Effector CD4-positive, alpha-beta T cell (primary cell): ENCODE data around the gene SYNE2.
"Not testable (repeated sequence)": the region's sequence is repeated elsewhere in the genome, so short reads cannot be mapped to it uniquely, and the experiment has no call there.

ENCODE experiments used
- DNase-seq: peaks from one replicate; pipeline ENCODE4 v3.0.0-alpha.2; 2020

The SYNE2 gene

GRCh38 chr14:64126548-64126947 is 273.7 kb downstream of the SYNE2 start:
- DNase-seq = no peak

- no peak for DNase-seq
Observed at GRCh38 chr14:64137657-64138290, 285.0 kb downstream of the SYNE2 start.

GRCh38 chr14:64147126-64147790 is 294.5 kb downstream of the SYNE2 start:
- no peak for DNase-seq

- DNase-seq = no peak
Observed at GRCh38 chr14:64149921-64150320, 297.1 kb downstream of the SYNE2 start.

GRCh38 chr14:64158608-64159007 is 305.8 kb downstream of the SYNE2 start:
- no peak for DNase-seq

DNA sequence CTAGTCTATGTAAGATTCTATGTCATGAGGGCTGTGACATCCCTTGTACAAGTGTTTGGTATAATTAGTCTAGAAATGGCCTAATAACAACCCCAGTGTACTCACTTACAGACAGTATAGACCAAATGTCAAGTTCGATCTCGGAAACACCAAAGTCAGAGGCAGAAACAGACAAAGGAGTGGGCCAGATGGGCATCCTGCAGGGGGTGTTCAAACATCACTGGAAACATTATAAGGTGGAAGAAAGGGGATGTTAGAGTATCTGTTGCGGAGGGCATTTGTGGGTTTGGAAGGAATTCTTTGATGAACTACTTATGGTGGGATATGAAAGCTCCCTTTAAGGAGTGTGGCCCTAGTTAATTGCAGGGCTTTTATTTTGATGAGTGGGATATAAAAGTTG is 306.8 kb downstream of the SYNE2 start:
- DNase-seq = no peak

DNA sequence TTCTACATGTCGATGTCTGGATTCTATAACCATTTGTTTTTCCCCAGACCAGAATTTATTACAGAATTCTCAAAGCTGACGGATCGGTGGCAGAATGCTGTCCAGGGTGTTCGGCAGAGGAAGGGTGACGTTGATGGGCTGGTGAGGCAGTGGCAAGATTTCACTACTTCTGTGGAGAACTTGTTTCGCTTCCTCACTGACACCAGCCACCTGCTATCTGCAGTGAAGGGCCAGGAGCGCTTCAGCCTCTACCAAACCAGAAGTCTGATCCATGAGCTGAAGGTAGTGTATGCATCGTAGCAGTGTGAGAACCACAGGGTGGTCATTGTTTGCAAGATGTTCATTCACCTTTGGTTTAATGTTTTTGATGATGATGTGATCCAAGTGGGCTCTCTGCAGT is 317.4 kb downstream of the SYNE2 start:
- no peak for DNase-seq

- DNase-seq = no peak
Observed at GRCh38 chr14:64174922-64175782, 322.3 kb downstream of the SYNE2 start.

DNA sequence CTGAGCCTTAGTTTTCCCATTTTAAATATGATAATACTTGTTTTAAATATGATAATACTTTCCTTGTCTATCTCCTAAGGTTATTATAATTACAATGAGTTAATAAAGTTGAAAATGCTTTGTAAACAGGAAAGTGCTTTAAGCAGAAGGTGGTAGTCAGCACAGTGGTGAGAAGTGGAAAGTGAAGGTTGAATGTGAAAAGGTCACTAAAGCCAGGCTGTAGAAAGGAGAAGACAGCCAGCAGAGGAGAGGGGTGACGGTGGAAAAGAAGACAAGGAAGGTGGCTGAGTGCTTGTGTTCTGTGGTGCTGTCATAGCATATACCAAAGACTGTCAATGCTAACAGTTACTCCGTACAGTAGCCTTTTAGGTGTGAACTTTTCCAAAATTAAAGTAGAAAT is 323.5 kb downstream of the SYNE2 start:
- no peak for DNase-seq

DNA sequence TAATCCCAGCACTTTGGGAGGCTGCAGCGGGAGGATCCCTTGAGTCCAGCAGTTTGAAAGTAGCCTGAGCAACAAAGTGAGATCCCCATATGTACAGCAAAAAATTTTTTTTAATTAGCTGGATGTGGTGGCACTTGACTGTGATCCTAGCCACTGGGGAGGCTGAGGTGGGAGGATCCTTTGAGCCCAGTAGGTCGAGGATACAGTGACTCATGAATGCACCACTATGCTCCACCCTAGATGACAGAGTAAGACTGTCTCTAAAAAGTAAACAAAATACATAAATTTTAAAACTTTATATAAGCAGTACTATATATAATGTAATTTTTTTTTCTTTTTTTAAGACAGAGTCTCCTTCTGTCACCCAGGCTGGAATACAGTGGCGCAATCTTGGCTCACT is 326.0 kb downstream of the SYNE2 start:
- no peak for DNase-seq

DNA sequence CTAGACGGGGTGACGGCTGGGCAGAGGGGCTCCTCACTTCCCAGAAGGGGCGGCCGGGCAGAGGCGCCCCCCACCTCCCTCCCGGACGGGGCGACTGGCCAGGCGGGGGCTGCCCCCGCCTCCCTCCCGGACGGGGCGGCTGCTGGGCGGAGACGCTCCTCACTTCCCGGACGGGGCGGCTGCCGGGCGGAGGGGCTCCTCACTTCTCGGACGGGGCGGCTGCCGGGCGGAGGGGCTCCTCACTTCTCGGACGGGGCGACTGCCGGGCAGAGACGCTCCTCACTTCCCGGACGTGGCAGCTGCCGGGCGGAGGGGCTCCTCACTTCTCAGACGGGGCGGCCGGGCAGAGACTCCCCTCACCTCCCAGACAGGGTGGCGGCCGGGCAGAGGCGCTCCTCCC is 330.1 kb downstream of the SYNE2 start:
- not testable (repeated sequence) for DNase-seq

DNA sequence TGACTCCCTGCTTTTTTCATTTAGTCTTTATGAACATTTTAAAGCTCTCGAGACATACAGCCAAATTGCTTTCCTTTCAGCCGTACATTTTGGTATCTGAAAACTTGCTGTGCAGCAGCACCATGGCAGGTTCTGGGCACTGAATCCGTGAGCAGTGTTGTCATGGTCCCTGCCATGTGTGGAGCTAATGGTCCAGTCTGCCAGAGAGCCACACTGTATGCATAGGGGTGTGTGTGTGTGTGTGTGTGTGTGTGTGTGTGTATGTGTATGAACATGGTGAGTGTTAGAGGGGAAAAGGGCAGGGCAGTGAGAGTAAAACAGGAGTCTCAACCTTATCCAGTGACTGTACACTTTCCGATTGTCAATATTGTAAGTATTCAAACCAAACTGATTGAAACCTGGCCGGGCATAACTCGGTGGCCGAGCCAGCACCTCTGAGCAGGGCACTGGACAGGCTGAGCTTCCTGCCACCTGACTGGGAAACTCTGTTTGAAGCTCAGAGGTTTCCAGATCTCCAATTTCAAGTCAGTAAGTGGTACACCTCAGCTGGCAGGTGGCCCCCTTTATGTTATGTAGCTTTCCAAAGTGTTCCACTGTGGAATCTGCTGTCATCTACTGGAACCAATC is 331.4 kb downstream of the SYNE2 start:
- DNase-seq = no peak

- no peak for DNase-seq
Observed at GRCh38 chr14:64185184-64185583, 332.4 kb downstream of the SYNE2 start.

DNA sequence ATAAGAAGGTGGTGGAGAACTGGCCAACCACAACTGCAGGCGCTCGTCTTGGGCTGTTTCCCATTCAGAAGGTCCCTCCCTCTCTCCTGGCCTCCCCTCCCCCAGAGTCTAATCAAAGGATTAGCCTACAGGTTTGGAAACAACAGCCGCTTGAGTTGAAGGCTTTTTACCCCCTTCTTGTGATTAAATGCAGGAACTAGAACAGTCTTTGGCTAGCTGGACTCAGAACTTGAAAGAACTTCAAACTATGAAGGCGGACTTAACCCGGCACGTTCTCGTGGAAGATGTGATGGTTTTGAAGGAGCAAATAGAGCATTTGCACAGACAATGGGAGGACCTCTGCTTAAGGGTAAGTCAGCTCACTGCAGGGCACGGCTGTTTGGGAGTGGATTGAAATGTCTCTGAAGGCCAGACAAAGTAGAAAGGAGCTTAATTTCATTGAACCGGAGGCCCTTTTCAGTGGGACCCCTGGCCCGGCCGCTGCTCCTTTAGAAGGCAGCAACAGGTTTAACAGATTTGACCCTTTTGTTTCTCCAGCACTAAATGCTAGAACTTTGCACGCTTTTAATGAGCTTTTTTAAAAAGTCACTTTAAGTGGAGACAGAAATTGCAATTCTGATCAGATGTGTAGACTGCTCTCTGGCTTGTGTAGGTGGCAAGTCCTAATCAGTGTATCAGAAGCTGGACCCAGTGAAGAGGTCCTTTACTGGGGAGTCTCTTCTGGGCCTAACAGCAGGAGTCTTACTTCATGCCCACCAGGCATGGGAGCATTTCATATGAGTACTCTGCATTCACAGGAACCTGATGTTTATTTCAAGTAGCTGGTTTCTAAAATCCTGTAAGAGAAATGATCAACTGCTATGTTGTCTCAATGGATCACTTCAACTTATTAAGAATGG is 333.7 kb downstream of the SYNE2 start:
- no peak for DNase-seq

DNA sequence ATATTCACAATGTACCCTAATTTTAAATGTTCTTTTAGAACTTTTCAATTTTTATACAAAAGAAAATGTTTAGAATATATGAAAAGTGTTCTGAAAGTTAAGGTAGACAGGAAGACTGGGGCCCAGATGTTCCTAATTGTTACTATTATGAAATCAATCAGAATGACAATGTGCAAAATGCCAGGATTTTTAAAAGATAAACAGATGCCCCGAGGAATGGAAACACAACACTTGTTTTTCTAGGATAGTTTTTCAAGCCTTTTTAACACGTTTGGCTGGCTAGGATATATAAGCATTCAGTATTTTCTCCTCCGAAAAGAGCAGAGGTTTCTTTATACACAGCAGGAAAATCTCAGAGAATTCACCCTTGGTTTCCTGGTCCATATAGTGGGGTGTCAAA is 334.5 kb downstream of the SYNE2 start:
- DNase-seq = no peak

DNA sequence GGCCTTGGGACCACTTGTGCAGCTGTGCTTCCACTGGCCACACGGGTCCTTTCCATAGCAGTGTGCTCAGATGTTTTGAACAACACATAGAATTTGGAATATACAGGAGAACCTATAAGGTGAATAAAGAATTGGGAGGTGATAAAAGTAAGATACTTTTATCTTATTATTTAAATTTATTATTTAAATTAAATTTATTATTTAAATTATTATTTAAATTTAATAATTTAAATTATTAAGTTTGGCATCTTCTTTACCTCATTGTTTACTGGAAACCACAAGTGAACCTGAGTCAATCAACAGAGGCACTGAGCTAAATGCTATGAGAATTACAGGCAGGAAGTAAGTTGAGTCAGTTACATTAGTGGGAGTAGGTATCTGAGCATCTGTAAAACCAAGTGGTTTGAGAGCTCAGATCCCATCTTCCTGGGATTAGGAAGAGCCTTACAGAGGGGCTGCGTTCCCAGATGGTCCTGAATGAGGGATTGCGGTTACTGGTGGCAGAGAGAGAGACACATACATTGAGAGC is 338.2 kb downstream of the SYNE2 start:
- DNase-seq = no peak

DNA sequence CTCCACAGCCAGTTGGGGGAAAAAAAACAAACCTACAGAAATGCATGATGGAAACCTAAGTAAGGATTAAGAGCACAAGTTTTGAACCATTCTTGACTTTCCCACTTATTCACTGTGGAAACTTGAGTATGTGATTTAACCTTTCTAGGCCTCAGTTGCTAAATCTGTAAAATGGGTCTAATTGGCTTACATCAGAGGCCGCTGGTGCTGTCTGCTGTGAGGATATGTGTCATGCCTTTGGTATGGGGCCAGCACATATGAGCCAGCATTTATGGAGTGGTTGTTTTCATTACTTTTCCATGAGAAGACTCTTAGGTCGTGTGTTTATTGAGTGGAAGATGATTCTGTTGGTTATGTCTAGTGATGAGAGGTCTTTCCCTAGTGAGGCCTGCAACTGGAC is 339.0 kb downstream of the SYNE2 start:
- no peak for DNase-seq

DNA sequence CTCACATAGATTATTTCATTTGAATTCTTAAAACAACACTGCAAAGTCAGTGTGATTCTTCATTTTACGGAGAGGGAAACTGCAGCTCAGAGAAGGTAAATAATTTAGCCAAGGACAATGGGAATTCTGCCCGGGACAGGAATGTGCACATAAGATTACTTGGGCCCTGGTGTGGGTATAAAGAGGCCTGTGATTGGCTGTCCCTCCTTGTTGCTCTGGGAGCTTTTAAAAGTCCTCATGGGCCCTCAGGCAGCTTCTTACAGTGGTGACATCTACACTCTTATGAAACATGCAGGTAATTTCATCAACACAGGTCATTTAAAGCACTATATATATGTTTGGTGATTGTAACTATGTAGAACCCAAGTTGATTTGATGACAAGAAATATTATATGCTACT is 341.0 kb downstream of the SYNE2 start:
- no peak for DNase-seq

GRCh38 chr14:64194404-64194803 is 341.6 kb downstream of the SYNE2 start:
- DNase-seq = no peak

- no peak for DNase-seq
Observed at GRCh38 chr14:64195199-64195598, 342.4 kb downstream of the SYNE2 start.

DNA sequence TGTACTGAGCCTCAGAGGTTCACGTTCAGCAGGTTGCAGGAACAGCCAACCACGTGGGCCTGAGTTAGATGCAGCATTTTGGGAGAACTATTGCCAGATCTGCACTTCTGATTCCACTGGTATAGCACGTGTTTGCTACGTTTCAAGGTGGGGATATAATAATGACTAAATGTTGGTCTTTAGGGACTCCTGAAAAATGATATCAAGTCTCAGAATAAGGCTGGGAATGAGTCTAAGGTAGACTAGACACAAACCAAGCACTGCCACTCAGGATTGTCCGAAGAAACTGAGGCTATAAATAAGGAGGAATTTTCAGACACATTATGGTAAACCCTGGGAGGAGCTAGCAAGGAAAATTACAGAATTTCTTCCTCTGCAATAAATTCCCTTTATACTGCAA is 343.3 kb downstream of the SYNE2 start:
- DNase-seq = no peak

GRCh38 chr14:64196814-64197411 is 344.1 kb downstream of the SYNE2 start:
- no peak for DNase-seq
